Measurements from ENCODE around the gene USP36.

The USP36 gene

GRCh38 chr17:78808163-78808562, 32.5 kb downstream of the USP36 start:
- no peak for DNase-seq

- peak in 1 of 2 experiments; percentile 31 for DNase-seq
Observed at GRCh38 chr17:78806451-78806850, 34.2 kb downstream of the USP36 start.

- peak; percentile 60 to 71 for DNase-seq
Observed at GRCh38 chr17:78805301-78805700, 35.3 kb downstream of the USP36 start.

- DNase-seq = no peak
Observed at GRCh38 chr17:78804777-78805176, 35.8 kb downstream of the USP36 start.

- DNase-seq = no peak
Observed at GRCh38 chr17:78803186-78803845, 37.3 kb downstream of the USP36 start.

GRCh38 chr17:78802459-78802858, 38.2 kb downstream of the USP36 start:
- DNase-seq = no peak

GRCh38 chr17:78802008-78802407, 38.6 kb downstream of the USP36 start:
- DNase-seq = no peak

GRCh38 chr17:78800132-78800931, 40.3 kb downstream of the USP36 start:
- DNase-seq = no peak

- peak in 1 of 2 experiments; percentile 18 for DNase-seq
Observed at GRCh38 chr17:78798695-78799559, 41.7 kb downstream of the USP36 start.

GRCh38 chr17:78797691-78798585, 42.7 kb downstream of the USP36 start:
- peak in 1 of 2 experiments; percentile 57 for DNase-seq

GRCh38 chr17:78797213-78797612, 43.4 kb downstream of the USP36 start:
- DNase-seq = no peak

- no peak for DNase-seq
Observed at GRCh38 chr17:78796517-78796900, 44.1 kb downstream of the USP36 start.

- DNase-seq = no peak
Observed at GRCh38 chr17:78795861-78796516, 44.6 kb downstream of the USP36 start.

GRCh38 chr17:78794864-78795640, 45.6 kb downstream of the USP36 start:
- DNase-seq = no peak

GRCh38 chr17:78794399-78794798, 46.2 kb downstream of the USP36 start:
- no peak for DNase-seq

- no peak for DNase-seq
Observed at GRCh38 chr17:78793968-78794367, 46.6 kb downstream of the USP36 start.

GRCh38 chr17:78793415-78793814, 47.2 kb downstream of the USP36 start:
- no peak for DNase-seq

- no peak for DNase-seq
Observed at GRCh38 chr17:78791840-78792709, 48.5 kb downstream of the USP36 start.

GRCh38 chr17:78790552-78790951, 50.1 kb downstream of the USP36 start:
- no peak for DNase-seq

- DNase-seq = peak in 1 of 2 experiments; percentile 47
Observed at GRCh38 chr17:78789663-78790181, 50.9 kb downstream of the USP36 start.
